WERI-Rb-1 (cell line): ENCODE measurements around the gene TRIM40.
"Not testable (repeated sequence)": the region's sequence is repeated elsewhere in the genome, so short reads cannot be mapped to it uniquely, and the experiment has no call there.

ENCODE experiments used
- DNase-seq: peaks from one replicate; pipeline ENCODE4 v3.0.0-alpha.2; 2020
- H3K27ac ChIP-seq: fragments of 250-450 bp; sonication (Bioruptor Pico); 2 replicates; pipeline ENCODE4 v1.5.1; 2020; ENCODE audit warnings: mild to moderate bottlenecking, moderate library complexity
- H3K27me3 ChIP-seq: fragments of 250-450 bp; sonication (Bioruptor Pico); 2 replicates; pipeline ENCODE4 v1.5.1; 2021; ENCODE audit warnings: mild to moderate bottlenecking, low read depth, moderate library complexity; ENCODE audit not compliant: insufficient read depth, severe bottlenecking
- H3K36me3 ChIP-seq: fragments of 250-450 bp; sonication (Bioruptor Pico); 2 replicates; pipeline ENCODE4 v1.5.1; 2020; ENCODE audit warnings: mild to moderate bottlenecking, moderate library complexity
- H3K4me3 ChIP-seq: 2 replicates; pipeline ENCODE4 v1.5.1; 2011; ENCODE audit warnings: low read depth, mild to moderate bottlenecking, control low read depth, low read length
- H3K9me3 ChIP-seq: fragments of 250-450 bp; sonication (Bioruptor Pico); 2 replicates; pipeline ENCODE4 v1.5.1; 2021; ENCODE audit warnings: mild to moderate bottlenecking, moderate library complexity; ENCODE audit not compliant: severe bottlenecking
- CTCF ChIP-seq: IDR thresholded peaks from 2 replicates; pipeline ENCODE4 v1.5.1; 2011; ENCODE audit warnings: low read depth, mild to moderate bottlenecking, control low read depth, inconsistent platforms, low read length

TRIM40 gene

GRCh38 chr6:30163090-30163917 lies 27.4 kb downstream of the TRIM40 start, which contains the start of gene TRIM15:
Gene TRIM15, plus strand, starts transcription at chr6:30163546. Its CDS starts 139 bp downstream, at chr6:30163685.
- no peak for DNase-seq
- TF ChIP-seq CTCF: no peak

GRCh38 chr6:30163918-30164654 lies 28.1 kb downstream of the TRIM40 start:
- Histone ChIP-seq H3K9me3 (no peaks in the 10 kb centered on the region), H3K27me3 (peaks cover 81% of the 10 kb centered on the region), H3K4me3 (no peak overlapping the region), H3K27ac (no peak overlapping the region), H3K36me3 (no peaks in the 10 kb centered on the region)
- TF ChIP-seq CTCF: no peak
- DNase-seq: no peak

More at GRCh38 chr6:30163090-30163917, 27.4 kb downstream of the TRIM40 start, which contains the start of gene TRIM15:
- no peaks in the 10 kb centered on the region for H3K36me3 ChIP-seq
- peaks cover 80% of the 10 kb centered on the region for H3K27me3 ChIP-seq
- no peak within 1 kb of the TSS for H3K27ac ChIP-seq
- H3K9me3 ChIP-seq: no peaks in the 10 kb centered on the region
- H3K4me3 ChIP-seq: no peak within 1 kb of the TSS

DNA sequence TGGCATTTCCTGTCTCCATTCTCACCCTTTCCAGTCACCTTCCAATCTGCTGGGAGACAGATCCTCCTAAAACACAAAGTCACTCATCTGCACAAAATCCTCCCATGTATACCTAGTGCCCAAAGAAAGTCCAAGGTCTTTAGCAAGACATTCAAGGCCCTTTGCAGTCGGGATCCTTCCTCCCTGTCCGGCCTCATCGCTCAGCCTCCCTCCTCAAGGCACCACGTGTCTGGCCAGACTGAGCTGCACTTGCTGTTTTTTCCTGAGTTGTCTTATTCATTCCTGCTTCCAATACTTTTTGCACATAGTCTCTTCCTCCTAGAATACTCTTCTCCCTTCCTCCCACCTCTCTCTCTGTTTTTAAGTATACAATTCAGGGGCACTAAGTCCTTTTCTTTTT lies 28.8 kb downstream of the TRIM40 start:
- no peaks in the 10 kb centered on the region for H3K9me3 ChIP-seq
- H3K27me3 ChIP-seq: peaks cover 76% of the 10 kb centered on the region

GRCh38 chr6:30165238-30165637 lies 29.3 kb downstream of the TRIM40 start:
- DNase-seq, H3K9me3 ChIP-seq, H3K27ac ChIP-seq, H3K4me3 ChIP-seq, H3K36me3 ChIP-seq: not testable (repeated sequence)
- H3K27me3 ChIP-seq: peaks cover 72% of the 10 kb centered on the region

More for the DNA sequence above, 28.8 kb downstream of the TRIM40 start:
- Histone ChIP-seq H3K4me3 (no peak overlapping the region), H3K36me3 (no peaks in the 10 kb centered on the region), H3K27ac (no peak overlapping the region)
- TF ChIP-seq CTCF: no peak
- no peak for DNase-seq

GRCh38 chr6:30167101-30167500 lies 31.2 kb downstream of the TRIM40 start:
- Histone ChIP-seq H3K27ac (no peak overlapping the region), H3K4me3 (no peak overlapping the region), H3K9me3 (no peaks in the 10 kb centered on the region), H3K36me3 (no peaks in the 10 kb centered on the region), H3K27me3 (peaks cover 79% of the 10 kb centered on the region)
- no peak for TF ChIP-seq CTCF
- no peak for DNase-seq

GRCh38 chr6:30168741-30169140 lies 32.8 kb downstream of the TRIM40 start:
- TF ChIP-seq CTCF: no peak
- no peaks in the 10 kb centered on the region for H3K36me3 ChIP-seq
- no peaks in the 10 kb centered on the region for H3K9me3 ChIP-seq
- no peak overlapping the region for H3K27ac ChIP-seq
- H3K4me3 ChIP-seq: no peak overlapping the region
- DNase-seq: no peak
- peaks cover 68% of the 10 kb centered on the region for H3K27me3 ChIP-seq
